CD14-positive monocyte (primary cell): ENCODE measurements around the gene LHB. TPM values are rescaled to one million over a fixed set of nuclear protein-coding genes. Genes with fewer than 3 reads are reported as not detected.

Source experiments
- DNase-seq, 3 donors: peaks; one replicate each; pipeline ENCODE4 v3.0.0-alpha.2; 2011 to 2022
- H2AFZ ChIP-seq: 2 replicates; pipeline ENCODE4 v1.6.0; 2012; ENCODE audit warnings: mild to moderate bottlenecking, low read depth, low read length, inconsistent platforms; ENCODE audit not compliant: insufficient read depth, poor library complexity, severe bottlenecking
- H3K27ac ChIP-seq, 2 donors: 1 replicate in 1 of 2; 2 replicates in 1 of 2; pipeline ENCODE4 v1.5.1; 2012 to 2013; ENCODE audit warnings: low read length in 2 of 2, control low read depth in 1 of 2, inconsistent platforms in 1 of 2, low read depth in 1 of 2, mild to moderate bottlenecking in 1 of 2
- H3K27me3 ChIP-seq, 2 donors: one replicate each; pipeline versions ENCODE4 v1.6.0 to v1.6.1; 2011 to 2013; ENCODE audit warnings: low read length in 2 of 2; ENCODE audit not compliant: control insufficient read depth in 2 of 2, insufficient read depth in 2 of 2
- H3K36me3 ChIP-seq, 2 donors: replicated peaks in 1 of 2; 1 replicate in 1 of 2; 2 replicates in 1 of 2; pipeline versions ENCODE4 v1.5.1 to v1.6.1; 2012 to 2013; ENCODE audit warnings: low read length in 2 of 2, control low read depth in 1 of 2, inconsistent platforms in 1 of 2, mild to moderate bottlenecking in 1 of 2; ENCODE audit not compliant: insufficient read depth in 2 of 2, control insufficient read depth in 1 of 2
- H3K4me1 ChIP-seq, 2 donors: 1 replicate in 1 of 2; 2 replicates in 1 of 2; pipeline versions ENCODE4 v1.5.1 to v1.6.1; 2012 to 2013; ENCODE audit warnings: low read length in 2 of 2, control low read depth in 1 of 2, inconsistent platforms in 1 of 2, mild to moderate bottlenecking in 1 of 2, moderate library complexity in 1 of 2; ENCODE audit not compliant: insufficient read depth in 2 of 2, control insufficient read depth in 1 of 2
- H3K4me2 ChIP-seq: replicated peaks from 2 replicates; pipeline ENCODE3; 2012; ENCODE audit warnings: low read length, moderate library complexity, mild to moderate bottlenecking; ENCODE audit not compliant: poor library complexity, severe bottlenecking; ENCODE audit errors: extremely low read depth
- H3K4me3 ChIP-seq, 3 experiments: fragments of 200-600 bp in 1 of 3; sonication (generic) in 1 of 3; replicated peaks in 1 of 3; 1 replicate in 2 of 3; 2 replicates in 1 of 3; pipeline ENCODE4 v1.5.1; 2011 to 2013; ENCODE audit warnings: low read length in 3 of 3, mild to moderate bottlenecking in 3 of 3, control low read depth in 2 of 3, low read depth in 2 of 3, inconsistent platforms in 1 of 3, moderate library complexity in 1 of 3
- H3K79me2 ChIP-seq: 2 replicates; pipeline ENCODE4 v1.6.0; 2012; ENCODE audit warnings: mild to moderate bottlenecking, control low read depth, inconsistent platforms, low read length, moderate library complexity; ENCODE audit not compliant: insufficient read depth
- H3K9ac ChIP-seq: 2 replicates; pipeline ENCODE4 v1.6.0; 2017; ENCODE audit warnings: low read length, mild to moderate bottlenecking; ENCODE audit not compliant: insufficient read depth, poor library complexity, severe bottlenecking
- H3K9me3 ChIP-seq, 2 donors: replicated peaks in 1 of 2; 1 replicate in 1 of 2; 2 replicates in 1 of 2; pipeline versions ENCODE4 v1.5.1 to v1.6.1; 2012 to 2013; ENCODE audit warnings: low read length in 2 of 2, control low read depth in 1 of 2; ENCODE audit not compliant: control insufficient read depth in 1 of 2, insufficient read depth in 1 of 2
- H4K20me1 ChIP-seq: 2 replicates; pipeline ENCODE4 v1.6.0; 2012; ENCODE audit warnings: mild to moderate bottlenecking, low read length, control low read depth, moderate library complexity; ENCODE audit not compliant: insufficient read depth
- H3K27ac Mint-ChIP-seq, 7 donors: one replicate each; pipeline ENCODE4 v1.8.0; 2020; ENCODE audit warnings: mild to moderate bottlenecking in 7 of 7, mixed read lengths in 7 of 7, moderate library complexity in 6 of 7, inconsistent platforms in 2 of 7
- H3K27me3 Mint-ChIP-seq, 3 donors: one replicate each; pipeline ENCODE4 v1.8.0; 2021 to 2022; ENCODE audit warnings: low read depth in 3 of 3, mild to moderate bottlenecking in 3 of 3, mixed read lengths in 3 of 3, moderate library complexity in 3 of 3, inconsistent platforms in 1 of 3
- H3K36me3 Mint-ChIP-seq, 2 donors: one replicate each; pipeline ENCODE4 v1.8.0; 2020; ENCODE audit warnings: mixed read lengths in 2 of 2, inconsistent platforms in 1 of 2, mild to moderate bottlenecking in 1 of 2
- H3K4me1 Mint-ChIP-seq: one replicate; pipeline ENCODE4 v1.8.0; 2020; ENCODE audit warnings: mild to moderate bottlenecking, mixed read lengths
- H3K4me3 Mint-ChIP-seq, 2 donors: one replicate each; pipeline ENCODE4 v1.8.0; 2020; ENCODE audit warnings: mild to moderate bottlenecking in 2 of 2, mixed read lengths in 2 of 2, moderate library complexity in 1 of 2
- H3K9me3 Mint-ChIP-seq, 7 donors: one replicate each; pipeline ENCODE4 v1.8.0; 2020 to 2022; ENCODE audit warnings: mixed read lengths in 7 of 7, mild to moderate bottlenecking in 6 of 7, moderate library complexity in 6 of 7, inconsistent platforms in 2 of 7
- WGBS: methylation state at CpG from one replicate; pipeline ENCODE4 v1.1.5; 2013; ENCODE audit warnings: missing lambda C conversion rate; ENCODE audit not compliant: insufficient coverage; 5-methylcytosine and 5-hydroxymethylcytosine counted together
- intact Hi-C, 2 donors: fragments of 100-400 bp; cut with micrococcal nuclease; formaldehyde crosslinking; loops; one replicate each; pipeline versions ENCODE4 v1.15.0 to v1.15.1; 2023
- polyA plus RNA-seq, 3 donors: library from polyadenylated mRNA; depleted of rRNA in 1 of 3; unstranded in 2 of 3; stranded (reverse) in 1 of 3; fragments of 300-500 nt in 2 of 3; fragments of >200 nt in 1 of 3; fragmentation: Illumina TruSeq in 2 of 3; gene quantifications; 1 replicate in 2 of 3; 2 replicates in 1 of 3; pipeline ENCODE4 v1.2.3, GENCODE V29; 2012 to 2021
- TF ChIP-seq, protein P1 (sequence below): fragments of 200-600 bp; IDR thresholded peaks from one replicate; pipeline ENCODE4 v1.8.0; 2022; ENCODE audit warnings: antibody characterized with exemption, mild to moderate bottlenecking

Gene LHB
- polyA plus RNA-seq, 3 donors = 0.48 TPM; not detected in 2

DNA sequence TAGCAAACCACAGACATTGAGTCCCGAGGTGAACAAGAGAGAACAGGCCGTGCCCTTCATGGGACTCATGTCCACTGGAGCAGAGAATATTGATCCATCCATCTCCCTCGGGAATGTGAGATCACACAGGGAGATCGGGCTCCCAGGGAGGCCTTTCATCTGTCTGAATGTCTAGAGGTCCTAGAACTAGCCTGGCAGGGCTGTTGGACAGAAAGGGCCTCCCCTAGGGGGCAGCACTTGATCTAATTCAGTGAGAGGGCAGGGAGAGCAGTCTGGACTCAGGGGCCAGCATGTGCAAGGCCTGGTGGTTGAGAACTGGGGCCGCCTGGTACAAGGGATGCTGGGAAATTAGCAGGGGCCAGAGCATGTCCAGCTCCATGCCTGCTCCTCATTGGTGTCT, 18.9 kb downstream of the LHB start:
- H3K36me3 ChIP-seq = peaks cover under 1 to 13% of the 10 kb centered on the region in 2 donors
- H3K4me1 Mint-ChIP-seq = peaks cover 13% of the 10 kb centered on the region
- H3K4me1 ChIP-seq = peaks cover 12 to 18% of the 10 kb centered on the region in 2 donors
- WGBS = 89% methylated on average over 5 of the region's 5 CpGs
- no peaks in the 10 kb centered on the region for H4K20me1 ChIP-seq
- H3K79me2 ChIP-seq = peaks cover 43% of the 10 kb centered on the region
- peak in 1 of 3 donors; percentile 43 for DNase-seq
- H3K27me3 Mint-ChIP-seq = no peaks in the 10 kb centered on the region
- no peaks in the 10 kb centered on the region for H3K9me3 ChIP-seq
- H3K4me3 Mint-ChIP-seq = no peak overlapping the region
- H3K4me3 ChIP-seq = no peak overlapping the region
- H3K9ac ChIP-seq = no peak overlapping the region
- H3K9me3 Mint-ChIP-seq = no peaks in the 10 kb centered on the region
- TF ChIP-seq, protein P1, sequence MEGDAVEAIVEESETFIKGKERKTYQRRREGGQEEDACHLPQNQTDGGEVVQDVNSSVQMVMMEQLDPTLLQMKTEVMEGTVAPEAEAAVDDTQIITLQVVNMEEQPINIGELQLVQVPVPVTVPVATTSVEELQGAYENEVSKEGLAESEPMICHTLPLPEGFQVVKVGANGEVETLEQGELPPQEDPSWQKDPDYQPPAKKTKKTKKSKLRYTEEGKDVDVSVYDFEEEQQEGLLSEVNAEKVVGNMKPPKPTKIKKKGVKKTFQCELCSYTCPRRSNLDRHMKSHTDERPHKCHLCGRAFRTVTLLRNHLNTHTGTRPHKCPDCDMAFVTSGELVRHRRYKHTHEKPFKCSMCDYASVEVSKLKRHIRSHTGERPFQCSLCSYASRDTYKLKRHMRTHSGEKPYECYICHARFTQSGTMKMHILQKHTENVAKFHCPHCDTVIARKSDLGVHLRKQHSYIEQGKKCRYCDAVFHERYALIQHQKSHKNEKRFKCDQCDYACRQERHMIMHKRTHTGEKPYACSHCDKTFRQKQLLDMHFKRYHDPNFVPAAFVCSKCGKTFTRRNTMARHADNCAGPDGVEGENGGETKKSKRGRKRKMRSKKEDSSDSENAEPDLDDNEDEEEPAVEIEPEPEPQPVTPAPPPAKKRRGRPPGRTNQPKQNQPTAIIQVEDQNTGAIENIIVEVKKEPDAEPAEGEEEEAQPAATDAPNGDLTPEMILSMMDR = peak; percentile 42
- no peak overlapping the region for H3K4me2 ChIP-seq
- no peak overlapping the region for H3K27ac ChIP-seq
- H3K36me3 Mint-ChIP-seq = peaks cover 7 to 29% of the 10 kb centered on the region in 2 donors
- intact Hi-C loops = loop anchor here in 1 of 2 donors (10.0 kb wide), 1 partner anchor 673 kb away; the partner anchor contains the start of gene EMP3
- peak overlapping the region in 2 of 7 donors; percentile 23 to 36 for H3K27ac Mint-ChIP-seq
- H2AFZ ChIP-seq = no peak overlapping the region
- no peaks in the 10 kb centered on the region for H3K27me3 ChIP-seq

DNA sequence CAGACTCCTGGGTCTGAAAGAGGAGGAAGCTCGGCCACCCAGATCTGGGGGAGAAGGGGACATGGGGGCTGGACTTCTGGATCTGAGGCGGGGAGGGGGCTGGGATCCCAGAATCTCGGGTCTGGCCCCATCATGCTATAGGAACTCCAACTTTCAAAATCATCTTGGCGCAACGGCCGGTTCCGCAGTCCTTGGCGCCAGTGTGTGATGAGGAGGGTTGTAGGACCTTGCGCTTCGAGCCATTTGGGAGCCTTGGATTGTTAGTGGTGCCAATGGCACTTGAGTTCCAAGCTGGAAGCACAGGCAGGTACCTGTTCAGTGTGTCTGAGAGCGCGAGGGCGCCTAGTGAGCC, 22.9 kb downstream of the LHB start:
- intact Hi-C loops = loop anchor here in 1 of 2 donors (10.0 kb wide), 1 partner anchor 669 kb away; the partner anchor contains the start of gene EMP3
- Histone ChIP-seq H3K79me2 (peaks cover 77% of the 10 kb centered on the region), H3K4me2 (peak overlapping the region; percentile 98), H3K36me3 (peaks cover 7 to 16% of the 10 kb centered on the region in 2 donors), H4K20me1 (peaks cover 8% of the 10 kb centered on the region), H3K9ac (peak overlapping the region; percentile 85), H2AFZ (peak overlapping the region; percentile 95), H3K4me1 (peaks cover 25 to 40% of the 10 kb centered on the region in 2 donors), H3K27ac (peak overlapping the region; percentile 86 to 94), H3K27me3 (no peaks in the 10 kb centered on the region), H3K9me3 (no peaks in the 10 kb centered on the region), H3K4me3 (peak overlapping the region; percentile 59 to 98 (median 93))
- no peak for DNase-seq
- Mint-ChIP-seq H3K9me3 (peaks cover 0 to 1% (median 0%) of the 10 kb centered on the region in 7 donors), H3K36me3 (peaks cover 8 to 26% of the 10 kb centered on the region in 2 donors), H3K27ac (peak overlapping the region; percentile 91 to 99 (median 97)), H3K4me3 (peak overlapping the region; percentile 92 to 94), H3K27me3 (peaks cover 0 to 3% (median 0%) of the 10 kb centered on the region in 3 donors), H3K4me1 (peaks cover 26% of the 10 kb centered on the region)
- TF ChIP-seq, protein P1 = no peak
- under 1% methylated on average over 10 of the region's 13 CpGs for WGBS
